Activated naive CD8-positive, alpha-beta T cell treated with anti-CD3 and anti-CD28 coated beads, Interleukin-2, amount 10 ng/mL, durations not matched to agents 7 days and 5 days (primary cell): ENCODE data around the gene PDE4B. TPM values are rescaled to one million over a fixed set of nuclear protein-coding genes. Genes with fewer than 3 reads are reported as not detected.

Experiments used
- ATAC-seq: fragments of 150-1000 bp; cut with Tn5 transposase; one replicate; pipeline ENCODE4 v1.10.0; 2021; ENCODE audit warnings: low read depth, moderate library complexity
- POLR2A ChIA-PET: fragments of 350-600 bp; sonication (Branson Sonifier 250); formaldehyde crosslinking; loops from one replicate; lab custom pipeline; 2021; ENCODE audit warnings: antibody characterized with exemption; lab: Charles Lee
- DNase-seq: peaks from one replicate; pipeline ENCODE4 v3.0.0; 2021
- H3K27ac Mint-ChIP-seq: one replicate; pipeline ENCODE4 v1.8.0; 2022; ENCODE audit warnings: mild to moderate bottlenecking, mixed read lengths
- H3K27me3 Mint-ChIP-seq: one replicate; pipeline ENCODE4 v1.8.0; 2022; ENCODE audit warnings: mild to moderate bottlenecking, moderate library complexity, mixed read lengths
- H3K36me3 Mint-ChIP-seq: one replicate; pipeline ENCODE4 v1.8.0; 2021; ENCODE audit warnings: mild to moderate bottlenecking, mixed read lengths
- H3K4me1 Mint-ChIP-seq: one replicate; pipeline ENCODE4 v1.8.0; 2021; ENCODE audit warnings: mixed read lengths
- H3K4me3 Mint-ChIP-seq: one replicate; pipeline ENCODE4 v1.8.0; 2022; ENCODE audit warnings: mild to moderate bottlenecking, moderate library complexity, mixed read lengths
- H3K9me3 Mint-ChIP-seq: one replicate; pipeline ENCODE4 v1.8.0; 2021; ENCODE audit warnings: mixed read lengths
- total RNA-seq, 2 experiments: library from RNA; stranded (reverse); gene quantifications; one replicate each; pipeline ENCODE4 v1.2.3, GENCODE V29; 2021

Gene PDE4B
- total RNA-seq, 2 experiments from 2014 or later, result 36.1 to 40.0 TPM

DNA sequence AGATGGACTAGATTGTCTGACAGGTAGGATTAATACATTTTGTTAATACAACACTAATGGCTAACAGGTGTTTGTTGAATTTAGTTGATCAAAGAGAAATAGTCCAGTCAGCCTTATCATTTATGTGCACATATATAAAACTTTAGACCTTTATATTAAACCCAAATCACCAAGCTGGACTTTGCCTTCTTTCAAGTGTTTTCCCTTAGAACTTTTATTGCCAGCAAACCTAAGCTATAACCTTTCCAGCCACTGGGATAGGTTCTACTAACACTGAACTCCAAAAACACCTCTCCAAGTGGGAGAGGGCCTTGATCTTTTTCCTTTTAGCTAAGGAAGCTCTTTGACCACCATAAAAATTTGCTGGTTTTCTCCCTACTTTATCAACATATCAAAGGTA is 345.9 kb downstream of the PDE4B start:
- POLR2A ChIA-PET, result no interaction called here
- H3K9me3 Mint-ChIP-seq, result no peaks in the 10 kb centered on the region

DNA sequence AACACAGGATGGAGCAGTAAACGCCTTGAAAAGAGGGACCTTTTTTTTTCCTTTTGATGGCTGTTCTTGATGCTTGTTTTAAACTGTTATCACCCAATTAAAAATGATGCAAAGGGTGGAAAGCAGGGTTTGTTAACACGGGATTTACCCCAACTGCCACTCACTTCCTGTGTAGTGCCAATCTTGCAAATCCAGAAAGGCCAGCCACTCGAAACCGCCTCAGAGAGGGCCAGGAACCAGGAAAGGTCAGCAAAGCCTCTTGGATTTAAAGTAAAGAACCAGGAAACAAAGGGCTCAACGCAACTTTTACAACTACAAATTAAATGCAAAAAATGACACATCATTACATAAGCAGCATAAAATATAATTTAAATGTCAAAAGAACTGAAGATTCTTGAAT is 347.4 kb downstream of the PDE4B start:
- no peak for DNase-seq

More for the DNA sequence above, 345.9 kb downstream of the PDE4B start:
- no peak for DNase-seq
- Mint-ChIP-seq H3K4me1 (no peaks in the 10 kb centered on the region), H3K36me3 (no peaks in the 10 kb centered on the region), H3K27me3 (peaks cover 10% of the 10 kb centered on the region), H3K4me3 (no peak overlapping the region), H3K27ac (no peak overlapping the region)
- no peak for ATAC-seq

DNA sequence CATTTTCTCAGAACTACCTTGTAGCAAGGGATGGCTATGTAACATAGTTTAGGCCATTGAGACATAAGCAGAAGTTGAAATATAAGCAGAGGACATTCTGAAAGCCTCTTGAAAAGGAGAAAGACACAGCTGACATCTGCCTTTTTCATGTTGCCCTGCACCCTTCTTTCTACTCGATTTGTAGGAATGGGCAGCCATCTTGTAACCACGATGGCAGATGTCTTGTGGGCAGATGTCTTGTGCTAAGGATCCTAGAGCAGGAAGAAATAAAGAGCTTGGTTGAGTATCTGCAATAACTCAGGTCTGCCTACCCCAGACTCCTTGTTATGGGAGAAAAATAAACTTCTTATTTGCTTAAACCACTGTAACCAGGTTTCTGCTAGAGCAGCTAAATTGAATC is 351.0 kb downstream of the PDE4B start:
- POLR2A ChIA-PET, result no interaction called here
- DNase-seq, result no peak
- no peak overlapping the region for H3K27ac Mint-ChIP-seq
- no peak for ATAC-seq
- no peak overlapping the region for H3K4me3 Mint-ChIP-seq
- no peaks in the 10 kb centered on the region for H3K9me3 Mint-ChIP-seq
- H3K4me1 Mint-ChIP-seq, result no peaks in the 10 kb centered on the region
- H3K36me3 Mint-ChIP-seq, result no peaks in the 10 kb centered on the region
- H3K27me3 Mint-ChIP-seq, result peaks cover 7% of the 10 kb centered on the region

More for the DNA sequence above, 347.4 kb downstream of the PDE4B start:
- Mint-ChIP-seq H3K27me3 (peaks cover 10% of the 10 kb centered on the region), H3K27ac (no peak overlapping the region), H3K4me3 (no peak overlapping the region), H3K4me1 (no peaks in the 10 kb centered on the region), H3K36me3 (no peaks in the 10 kb centered on the region), H3K9me3 (no peaks in the 10 kb centered on the region)
- no peak for ATAC-seq
- POLR2A ChIA-PET, result no interaction called here

DNA sequence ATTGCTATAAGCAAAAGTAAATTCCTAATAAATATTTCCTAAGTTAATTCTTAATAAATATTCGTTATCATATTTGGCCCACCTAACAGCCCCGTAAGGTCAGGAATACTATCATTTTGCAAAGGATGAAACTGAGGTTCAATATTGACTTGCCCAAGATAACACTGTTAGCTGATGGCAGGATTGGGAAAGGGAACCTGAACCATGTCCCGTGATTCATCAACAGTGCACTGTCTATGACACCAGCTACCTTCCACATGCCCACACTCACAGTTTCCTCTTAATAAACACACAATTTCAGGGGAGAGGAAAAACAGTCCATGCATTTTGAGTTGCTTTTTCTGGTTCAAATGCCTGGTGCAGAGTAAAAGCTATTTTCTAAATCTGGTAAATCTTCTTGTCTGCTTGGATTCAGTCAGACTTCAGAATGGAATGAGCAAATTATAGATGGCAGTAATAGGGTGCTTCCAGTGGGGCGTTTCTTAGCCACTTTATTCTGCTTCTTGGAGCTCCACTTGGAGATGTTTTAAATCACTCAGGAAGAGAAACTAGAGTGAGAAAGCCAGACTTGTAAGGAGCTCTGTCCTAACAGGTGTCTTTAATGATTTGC is 354.6 kb downstream of the PDE4B start:
- no peak overlapping the region for H3K27ac Mint-ChIP-seq
- H3K36me3 Mint-ChIP-seq, result no peaks in the 10 kb centered on the region
- DNase-seq (no peak), ATAC-seq (no peak)
- POLR2A ChIA-PET, result no interaction called here
- H3K9me3 Mint-ChIP-seq, result no peaks in the 10 kb centered on the region
- peaks cover 14% of the 10 kb centered on the region for H3K27me3 Mint-ChIP-seq
- no peak overlapping the region for H3K4me3 Mint-ChIP-seq
- H3K4me1 Mint-ChIP-seq, result no peaks in the 10 kb centered on the region

DNA sequence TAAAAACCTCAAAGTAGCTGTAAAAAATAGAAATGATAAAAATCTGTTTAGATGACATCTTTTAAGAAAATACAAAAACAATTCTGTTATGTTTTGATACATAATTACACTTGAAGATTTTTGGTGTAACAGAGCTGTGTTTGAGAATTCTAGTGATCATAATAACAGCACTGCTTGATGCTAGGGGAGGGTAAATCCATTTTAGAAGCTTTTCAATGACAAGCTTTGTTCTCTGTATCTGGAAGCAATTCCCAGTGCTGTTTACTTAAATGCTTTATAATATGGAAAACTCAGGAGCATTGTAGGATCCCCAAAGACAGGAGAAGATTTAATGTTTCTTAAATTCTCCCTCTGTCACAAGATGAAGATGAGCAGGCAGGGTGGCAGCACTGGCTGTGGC is 359.3 kb downstream of the PDE4B start:
- Mint-ChIP-seq H3K4me1 (no peaks in the 10 kb centered on the region), H3K4me3 (no peak overlapping the region), H3K36me3 (no peaks in the 10 kb centered on the region), H3K27ac (no peak overlapping the region), H3K9me3 (no peaks in the 10 kb centered on the region), H3K27me3 (peaks cover 22% of the 10 kb centered on the region)
- ATAC-seq (no peak), DNase-seq (no peak)
- POLR2A ChIA-PET, result no interaction called here

DNA sequence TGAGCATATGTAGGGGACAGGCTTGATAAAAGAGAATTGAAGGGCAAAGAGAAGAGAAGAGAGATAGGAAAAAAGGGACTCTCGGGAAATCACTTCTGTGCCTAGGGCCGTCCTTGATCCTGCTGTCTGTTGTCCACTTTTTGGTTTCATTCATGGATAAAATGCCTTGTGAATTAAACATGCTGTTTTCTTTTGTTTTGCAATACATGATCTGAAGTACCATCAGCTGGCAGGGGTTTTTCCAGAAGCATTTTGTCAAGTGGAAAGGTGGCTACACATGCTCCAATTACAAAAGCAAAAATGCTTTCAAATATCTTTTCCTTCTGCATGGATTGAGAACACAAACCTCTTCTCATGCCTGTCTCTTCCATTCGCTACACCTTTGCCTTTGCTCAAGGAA is 361.7 kb downstream of the PDE4B start:
- ATAC-seq (no peak), DNase-seq (no peak)
- H3K27me3 Mint-ChIP-seq, result peaks cover 19% of the 10 kb centered on the region
- H3K36me3 Mint-ChIP-seq, result no peaks in the 10 kb centered on the region
- no peaks in the 10 kb centered on the region for H3K9me3 Mint-ChIP-seq
- no peak overlapping the region for H3K4me3 Mint-ChIP-seq
- H3K27ac Mint-ChIP-seq, result no peak overlapping the region
- H3K4me1 Mint-ChIP-seq, result no peaks in the 10 kb centered on the region
- POLR2A ChIA-PET, result no interaction called here

DNA sequence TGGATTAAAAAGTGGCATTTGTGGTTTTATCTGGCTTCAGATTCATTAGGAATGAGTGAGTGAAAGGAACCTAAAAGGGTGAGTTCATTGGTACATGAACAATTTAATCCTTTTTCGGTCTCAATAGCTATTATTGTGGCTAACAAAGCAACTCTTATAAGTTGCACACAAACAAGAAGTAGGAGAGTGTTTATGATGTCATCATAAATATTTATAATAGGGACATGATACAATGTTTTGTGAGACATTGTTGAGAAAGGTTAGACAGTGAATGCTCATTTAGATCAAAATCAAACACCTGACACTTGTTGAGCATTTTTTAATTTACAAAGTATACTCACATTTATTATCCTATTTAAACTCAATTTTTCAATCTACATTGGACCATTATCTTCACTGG is 363.4 kb downstream of the PDE4B start:
- POLR2A ChIA-PET, result no interaction called here
- Mint-ChIP-seq H3K9me3 (no peaks in the 10 kb centered on the region), H3K27ac (no peak overlapping the region), H3K4me3 (no peak overlapping the region), H3K4me1 (no peaks in the 10 kb centered on the region), H3K36me3 (no peaks in the 10 kb centered on the region), H3K27me3 (peaks cover 26% of the 10 kb centered on the region)
- ATAC-seq (no peak), DNase-seq (no peak)

DNA sequence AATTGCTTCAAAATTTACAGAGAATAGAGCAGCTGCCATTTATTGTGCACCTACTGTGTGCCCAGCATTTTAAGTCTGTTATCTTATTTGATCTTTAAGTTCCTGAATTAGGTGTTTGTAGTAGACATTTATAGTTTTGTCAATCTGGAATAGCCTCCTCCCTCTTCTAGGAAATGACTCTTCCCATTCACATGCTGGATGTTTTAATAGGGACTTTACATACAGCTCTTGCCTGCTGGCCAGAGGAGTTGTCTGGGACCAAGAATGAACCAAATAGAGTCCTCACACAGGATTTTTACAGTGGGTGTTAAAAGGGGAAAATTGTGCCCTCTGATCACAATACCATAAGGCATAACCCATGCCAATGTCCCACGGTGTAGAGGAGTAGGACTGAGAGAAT is 367.1 kb downstream of the PDE4B start:
- Mint-ChIP-seq H3K27ac (no peak overlapping the region), H3K27me3 (peaks cover 19% of the 10 kb centered on the region), H3K9me3 (no peaks in the 10 kb centered on the region), H3K4me3 (no peak overlapping the region), H3K36me3 (no peaks in the 10 kb centered on the region), H3K4me1 (no peaks in the 10 kb centered on the region)
- DNase-seq, result no peak
- POLR2A ChIA-PET, result no interaction called here
- no peak for ATAC-seq

DNA sequence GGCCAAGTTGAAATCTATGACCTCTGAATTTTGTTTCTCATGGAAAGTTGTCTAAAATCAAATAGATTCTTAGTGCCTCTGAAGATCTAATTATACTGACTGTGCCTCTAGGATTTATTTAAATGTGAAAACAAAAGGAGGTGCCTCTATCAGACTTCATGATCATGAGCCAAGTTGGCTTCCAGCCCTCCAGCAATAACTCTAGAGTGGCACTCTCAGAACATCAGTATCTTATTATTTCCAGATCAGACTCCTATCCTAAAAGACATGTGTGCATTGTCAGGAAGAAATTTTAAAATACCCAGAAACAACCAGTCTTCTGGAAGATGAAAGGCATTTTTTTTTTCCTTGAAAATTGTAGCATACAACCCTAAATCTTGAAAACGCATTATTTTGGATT is 368.0 kb downstream of the PDE4B start:
- H3K27me3 Mint-ChIP-seq, result peaks cover 22% of the 10 kb centered on the region
- no peaks in the 10 kb centered on the region for H3K9me3 Mint-ChIP-seq
- POLR2A ChIA-PET, result no interaction called here
- no peak for DNase-seq
- ATAC-seq, result no peak
- no peak overlapping the region for H3K4me3 Mint-ChIP-seq
- no peak overlapping the region for H3K27ac Mint-ChIP-seq
- H3K36me3 Mint-ChIP-seq, result no peaks in the 10 kb centered on the region
- no peaks in the 10 kb centered on the region for H3K4me1 Mint-ChIP-seq

DNA sequence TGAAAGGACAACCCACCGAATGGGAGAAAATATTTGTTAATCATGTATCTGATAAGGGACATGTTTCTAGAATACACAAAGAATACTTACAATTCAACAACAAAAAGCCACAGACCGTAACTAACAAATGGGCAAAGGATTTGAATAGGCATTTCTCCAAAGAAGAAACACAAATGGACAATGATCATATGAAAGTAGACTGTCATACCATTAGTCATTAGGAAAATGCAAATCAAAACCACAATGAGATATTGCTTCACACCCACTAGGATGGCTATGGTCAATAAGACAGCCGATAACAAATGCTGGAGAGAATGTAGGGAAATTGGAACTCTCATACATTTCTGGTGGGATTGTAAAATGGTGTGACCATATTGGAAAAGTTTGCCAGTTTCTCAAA is 374.1 kb downstream of the PDE4B start:
- H3K4me3 Mint-ChIP-seq, result no peak overlapping the region
- ATAC-seq (no peak), DNase-seq (no peak)
- peaks cover 28% of the 10 kb centered on the region for H3K27me3 Mint-ChIP-seq
- H3K9me3 Mint-ChIP-seq, result no peaks in the 10 kb centered on the region
- peaks cover 1% of the 10 kb centered on the region for H3K36me3 Mint-ChIP-seq
- POLR2A ChIA-PET, result interaction anchor here (0.7 kb wide), 1 partner anchor 274 kb away, joined by 5 read pairs; no protein-coding TSS in a partner anchor
- H3K4me1 Mint-ChIP-seq, result peaks cover 16% of the 10 kb centered on the region
- H3K27ac Mint-ChIP-seq, result no peak overlapping the region

DNA sequence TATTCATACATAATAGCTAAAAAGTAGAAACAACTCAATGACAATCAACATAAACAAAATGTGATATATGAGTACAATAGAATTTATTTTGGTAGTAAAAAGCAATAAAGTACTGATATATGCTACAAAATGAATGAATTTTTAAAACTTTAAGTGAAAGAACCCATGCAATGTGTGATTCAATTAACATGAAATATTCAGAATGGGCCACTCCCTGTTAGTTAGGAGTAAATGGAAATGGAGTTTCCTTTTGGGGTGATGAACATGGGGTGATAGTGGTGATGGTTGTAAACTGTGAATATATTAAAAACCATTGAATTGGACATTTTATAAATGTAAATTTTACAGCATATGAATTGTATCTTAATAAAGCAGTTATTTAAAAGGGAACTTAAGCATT is 374.6 kb downstream of the PDE4B start:
- Mint-ChIP-seq H3K4me3 (no peak overlapping the region), H3K27ac (no peak overlapping the region), H3K9me3 (no peaks in the 10 kb centered on the region), H3K4me1 (peaks cover 16% of the 10 kb centered on the region), H3K36me3 (peaks cover 1% of the 10 kb centered on the region), H3K27me3 (peaks cover 28% of the 10 kb centered on the region)
- ATAC-seq, result no peak
- DNase-seq, result no peak
- POLR2A ChIA-PET, result no interaction called here

DNA sequence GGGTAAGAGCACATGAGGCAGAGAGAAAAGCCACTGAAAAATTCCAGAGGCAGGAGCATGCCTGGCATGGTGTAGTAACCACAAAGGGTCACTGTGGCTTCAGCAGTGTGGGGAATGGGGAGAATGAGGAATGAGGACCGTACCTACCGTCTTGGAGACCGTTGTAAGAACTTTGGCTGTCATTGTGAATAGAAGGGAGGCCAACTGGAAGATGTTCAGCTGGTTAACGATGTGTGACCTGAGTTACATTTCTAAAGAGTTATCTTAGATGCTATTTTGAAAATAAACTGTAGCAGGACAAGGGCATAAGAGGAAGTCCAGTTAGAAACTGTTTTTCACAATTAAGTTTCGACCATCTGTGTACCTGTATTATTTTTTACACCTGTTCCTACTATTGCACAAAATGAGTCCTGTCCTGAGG is 375.8 kb downstream of the PDE4B start:
- no peak for DNase-seq
- no peak for ATAC-seq
- H3K27me3 Mint-ChIP-seq, result peaks cover 26% of the 10 kb centered on the region
- POLR2A ChIA-PET, result no interaction called here
- H3K4me3 Mint-ChIP-seq, result no peak overlapping the region
- H3K9me3 Mint-ChIP-seq, result no peaks in the 10 kb centered on the region
- peaks cover 1% of the 10 kb centered on the region for H3K36me3 Mint-ChIP-seq
- H3K27ac Mint-ChIP-seq, result no peak overlapping the region
- peaks cover 16% of the 10 kb centered on the region for H3K4me1 Mint-ChIP-seq

DNA sequence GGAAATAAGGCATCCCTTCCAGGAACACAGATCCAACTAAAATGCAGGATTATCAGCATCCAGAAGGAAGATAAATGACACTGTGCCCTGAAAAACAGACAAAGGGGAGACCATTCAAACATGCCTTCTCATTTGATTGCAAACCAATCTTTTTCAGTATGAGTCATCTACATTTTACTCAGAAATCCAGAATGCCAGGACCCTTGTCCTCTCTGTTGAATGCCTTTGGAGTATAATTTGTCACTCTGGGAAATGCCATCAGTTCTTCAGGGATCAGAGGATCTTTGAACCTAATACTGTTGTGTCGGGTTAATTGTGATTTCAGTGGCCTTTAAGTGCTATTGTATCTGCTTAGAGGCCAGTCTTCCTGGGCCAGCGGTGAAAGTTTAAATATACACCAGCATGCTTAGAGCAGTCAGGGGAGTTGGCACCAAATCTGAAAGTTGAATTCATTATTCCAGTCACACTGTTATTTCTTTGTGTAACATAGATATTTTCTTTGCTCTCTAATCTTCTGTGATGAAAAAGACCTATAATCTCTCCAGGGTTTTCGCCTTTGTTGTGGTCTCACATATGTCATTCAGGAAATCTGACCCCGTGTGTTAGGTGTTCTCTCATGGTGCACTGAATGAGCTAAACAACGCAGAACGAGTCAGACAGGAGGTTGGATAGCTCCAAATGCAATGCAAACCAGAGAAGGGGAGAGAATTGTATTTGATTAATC is 376.4 kb downstream of the PDE4B start:
- H3K36me3 Mint-ChIP-seq, result peaks cover 1% of the 10 kb centered on the region
- H3K4me3 Mint-ChIP-seq, result peak overlapping the region; percentile 0
- H3K27me3 Mint-ChIP-seq, result peaks cover 22% of the 10 kb centered on the region
- no peaks in the 10 kb centered on the region for H3K9me3 Mint-ChIP-seq
- DNase-seq (no peak), ATAC-seq (peak; percentile 86)
- no peak overlapping the region for H3K27ac Mint-ChIP-seq
- peaks cover 16% of the 10 kb centered on the region for H3K4me1 Mint-ChIP-seq
- POLR2A ChIA-PET, result no interaction called here

DNA sequence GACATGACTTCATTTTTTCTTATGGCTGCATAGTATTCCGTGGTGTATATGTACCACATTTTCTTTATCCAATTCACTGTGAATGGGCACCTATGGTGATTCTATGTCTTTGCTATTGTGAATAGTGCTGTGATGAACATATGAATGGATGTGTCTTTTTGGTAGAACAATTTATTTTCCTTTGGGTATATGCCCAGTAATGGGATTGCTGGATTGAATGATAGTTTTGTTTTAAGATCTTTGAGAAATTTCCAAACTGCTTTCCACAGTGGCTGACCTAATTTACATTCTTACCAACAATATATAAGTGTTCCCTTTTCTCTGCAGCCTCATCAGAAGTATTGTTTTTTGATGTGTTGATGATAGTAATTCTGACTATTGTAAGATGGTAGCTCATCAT is 379.6 kb downstream of the PDE4B start:
- POLR2A ChIA-PET, result no interaction called here
- peaks cover 19% of the 10 kb centered on the region for H3K27me3 Mint-ChIP-seq
- H3K9me3 Mint-ChIP-seq, result no peaks in the 10 kb centered on the region
- no peak for DNase-seq
- peaks cover 16% of the 10 kb centered on the region for H3K4me1 Mint-ChIP-seq
- H3K36me3 Mint-ChIP-seq, result peaks cover 1% of the 10 kb centered on the region
- no peak for ATAC-seq
- no peak overlapping the region for H3K27ac Mint-ChIP-seq
- H3K4me3 Mint-ChIP-seq, result no peak overlapping the region
